ENCODE results near the gene ISOC2.

DNA sequence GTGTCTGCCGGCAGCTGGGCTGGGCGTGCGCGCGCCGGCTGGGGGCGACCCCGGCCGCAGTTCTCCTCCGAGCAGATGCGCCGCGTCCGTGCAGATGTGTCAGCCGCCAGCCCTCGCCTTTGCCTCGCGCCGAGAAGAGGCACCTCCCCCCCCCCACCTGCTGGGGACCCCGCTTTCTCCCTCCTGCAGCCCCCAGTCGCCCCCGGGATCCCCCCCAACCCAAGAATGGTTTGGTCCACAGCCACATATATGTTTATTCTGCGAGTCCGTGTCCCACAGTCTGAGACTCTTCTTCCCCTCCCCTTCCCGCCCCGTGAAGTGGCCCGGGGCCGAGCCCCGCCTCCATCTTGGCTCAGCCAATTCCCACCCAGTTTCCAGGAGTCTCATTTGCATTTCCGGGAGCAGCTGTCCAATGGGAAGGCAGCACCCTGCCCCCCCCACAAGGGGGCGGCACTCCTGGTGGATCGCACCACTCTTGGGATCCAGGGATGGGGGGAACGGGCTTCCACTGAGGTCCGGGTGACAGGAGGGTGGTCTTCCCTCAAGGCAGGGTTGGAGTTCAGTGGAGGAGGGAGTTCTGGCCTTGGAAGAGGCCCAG lies 8.6 kb downstream of the ISOC2 start:
- TF ChIP-seq CTCF (IDR thresholded peaks at IDR 0.05) (peak in 2 of 3 donors; percentile 10 to 23), POLR2A (IDR thresholded peaks at IDR 0.05) (no peak), EP300 (IDR thresholded peaks at IDR 0.05) (no peak)
